Measurements from ENCODE around the gene PRKAR2B. TPM values are rescaled to one million over a fixed set of nuclear protein-coding genes. Genes with fewer than 3 reads are reported as not detected.

Gene PRKAR2B
- total and polyA plus RNA-seq, 8 donors, result 4.3 to 15.0 (median 11.9) TPM

- H3K36me3 ChIP-seq, result no peaks in the 10 kb centered on the region
- no peaks in the 10 kb centered on the region for H3K27me3 ChIP-seq
- DNase-seq (no peak), ATAC-seq (no peak)
- no peak overlapping the region for H3K27ac ChIP-seq
- peaks cover 0 to 10% of the 10 kb centered on the region in 2 donors for H3K4me1 ChIP-seq
- no peak overlapping the region for H3K4me3 ChIP-seq
- intact Hi-C loops (cut with DNase I), result no loop called here
- no peaks in the 10 kb centered on the region for H3K9me3 ChIP-seq
- no peak for TF ChIP-seq CTCF (IDR thresholded peaks at IDR 0.05)
Observed at GRCh38 chr7:107065929-107066247, 21.4 kb downstream of the PRKAR2B start.

GRCh38 chr7:107068156-107068555 is 23.7 kb downstream of the PRKAR2B start:
- intact Hi-C loops (cut with DNase I), result no loop called here
- Histone ChIP-seq H3K27me3 (no peaks in the 10 kb centered on the region), H3K36me3 (no peaks in the 10 kb centered on the region), H3K4me3 (no peak overlapping the region), H3K27ac (no peak overlapping the region), H3K9me3 (no peaks in the 10 kb centered on the region), H3K4me1 (peaks cover 0 to 10% of the 10 kb centered on the region in 2 donors)
- ATAC-seq (no peak), DNase-seq (no peak)
- TF ChIP-seq CTCF (IDR thresholded peaks at IDR 0.05), result no peak

- H3K9me3 ChIP-seq, result no peaks in the 10 kb centered on the region
- intact Hi-C loops (cut with DNase I), result no loop called here
- peaks cover 0 to 10% of the 10 kb centered on the region in 2 donors for H3K4me1 ChIP-seq
- ATAC-seq (no peak), DNase-seq (no peak)
- H3K27me3 ChIP-seq, result no peaks in the 10 kb centered on the region
- TF ChIP-seq CTCF (IDR thresholded peaks at IDR 0.05), result no peak
- H3K4me3 ChIP-seq, result no peak overlapping the region
- H3K36me3 ChIP-seq, result no peaks in the 10 kb centered on the region
- no peak overlapping the region for H3K27ac ChIP-seq
Observed at GRCh38 chr7:107069457-107069856, 25.0 kb downstream of the PRKAR2B start.

- Histone ChIP-seq H3K9me3 (no peaks in the 10 kb centered on the region), H3K4me1 (peaks cover 0 to 10% of the 10 kb centered on the region in 2 donors), H3K27me3 (no peaks in the 10 kb centered on the region), H3K4me3 (no peak overlapping the region), H3K27ac (no peak overlapping the region), H3K36me3 (no peaks in the 10 kb centered on the region)
- no peak for TF ChIP-seq CTCF (IDR thresholded peaks at IDR 0.05)
- ATAC-seq (no peak), DNase-seq (no peak)
- intact Hi-C loops (cut with DNase I), result no loop called here
Observed at GRCh38 chr7:107070710-107071109, 26.2 kb downstream of the PRKAR2B start.

GRCh38 chr7:107071129-107071528 is 26.6 kb downstream of the PRKAR2B start:
- no peak overlapping the region for H3K4me3 ChIP-seq
- TF ChIP-seq CTCF (IDR thresholded peaks at IDR 0.05), result no peak
- peaks cover 0 to 10% of the 10 kb centered on the region in 2 donors for H3K4me1 ChIP-seq
- DNase-seq (no peak), ATAC-seq (no peak)
- no peaks in the 10 kb centered on the region for H3K9me3 ChIP-seq
- intact Hi-C loops (cut with DNase I), result no loop called here
- H3K36me3 ChIP-seq, result no peaks in the 10 kb centered on the region
- H3K27ac ChIP-seq, result no peak overlapping the region
- H3K27me3 ChIP-seq, result no peaks in the 10 kb centered on the region
